K562 (cell line): ENCODE results near the gene SLX4IP. TPM values are rescaled to one million over a fixed set of nuclear protein-coding genes. Genes with fewer than 3 reads are reported as not detected.

Experiments used
- ATAC-seq: fragments of 200-7000 bp; cut with Tn5 transposase; 3 replicates; pipeline ENCODE4 v1.9.1; 2020; ENCODE audit warnings: moderate library complexity
- BruUV-seq: library from RNA; stranded (reverse); fragments of 400-500 nt; replicated peaks from 2 replicates; lab custom pipeline; 2021; lab: Mats Ljungman, UMichigan
- CTCF ChIA-PET: fragments of 300-600 bp; formaldehyde crosslinking; extraction: SDS; loops from one replicate; lab custom pipeline; 2021; ENCODE audit warnings: low intra/inter-chr PET ratio; lab: Yijun Ruan, JAX
- POLR2A ChIA-PET: fragments of 300-600, 350-650 bp; sonication (Branson Sonifier 250); formaldehyde crosslinking; extraction: SDS; loops from one replicate; lab custom pipeline; 2021; ENCODE audit warnings: antibody characterized with exemption, inconsistent platforms; lab: Yijun Ruan, JAX
- DNase-seq, 4 experiments: peaks; one replicate each; pipeline versions ENCODE4 v3.0.0 to v3.0.0-alpha.2; 2011 to 2018; ENCODE audit warnings: low spot score in 3 of 4, mixed read lengths in 3 of 4; ENCODE audit errors: extremely low read depth in 1 of 4
- FAIRE-seq: peaks from 2 replicates; lab custom pipeline; 2011; peaks lifted over from hg19 to GRCh38; lab: Jason Lieb, UNC
- H2AFZ ChIP-seq: 2 replicates; pipeline ENCODE4 v1.6.0; 2011; ENCODE audit warnings: low read depth, low read length, control low read depth, inconsistent platforms
- H3K27ac ChIP-seq: fragments of 200-600 bp; 3 replicates; pipeline ENCODE4 v1.8.0; 2011; ENCODE audit warnings: low read depth, mild to moderate bottlenecking, control low read depth, inconsistent platforms, low read length, moderate library complexity, mixed read lengths; ENCODE audit errors: extremely low read depth
- H3K27me3 ChIP-seq, 2 experiments: fragments of 300-600 bp in 1 of 2; 2 replicates in 1 of 2; 3 replicates in 1 of 2; pipeline versions ENCODE4 v1.6.0 to v1.8.0; 2011; ENCODE audit warnings: inconsistent platforms in 2 of 2, low read length in 2 of 2, mild to moderate bottlenecking in 1 of 2, mixed read lengths in 1 of 2, moderate library complexity in 1 of 2; ENCODE audit not compliant: control insufficient read depth in 2 of 2, insufficient read depth in 2 of 2
- H3K36me3 ChIP-seq: fragments of 300-600 bp; 3 replicates; pipeline ENCODE4 v1.8.0; 2011; ENCODE audit warnings: mild to moderate bottlenecking, low read length, inconsistent platforms; ENCODE audit not compliant: control insufficient read depth, insufficient read depth
- H3K4me1 ChIP-seq, 2 experiments: fragments of 200-600 bp in 1 of 2; replicated peaks in 1 of 2; 2 replicates in 1 of 2; 3 replicates in 1 of 2; pipeline versions ENCODE4 v1.5.1 to v1.8.0; 2011; ENCODE audit warnings: inconsistent platforms in 2 of 2, low read length in 2 of 2, mild to moderate bottlenecking in 1 of 2, mixed read lengths in 1 of 2, moderate library complexity in 1 of 2; ENCODE audit not compliant: control insufficient read depth in 2 of 2, insufficient read depth in 2 of 2
- H3K4me2 ChIP-seq: 2 replicates; pipeline ENCODE4 v1.6.1; 2011; ENCODE audit warnings: low read length, control low read depth, inconsistent platforms, mixed read lengths; ENCODE audit not compliant: insufficient read depth
- H3K4me3 ChIP-seq: fragments of 200-600 bp; sonication (generic), shearing (Covaris generic); 2 replicates; pipeline ENCODE4 v1.5.1; 2016; ENCODE audit warnings: control low read depth, inconsistent platforms
- H3K79me2 ChIP-seq: fragments of 200-600 bp; 3 replicates; pipeline ENCODE4 v1.8.0; 2011; ENCODE audit warnings: low read length, inconsistent platforms; ENCODE audit not compliant: control insufficient read depth, insufficient read depth
- H3K9ac ChIP-seq, 2 experiments: 2 replicates each; pipeline versions ENCODE4 v1.6.0 to v1.6.1; 2011; ENCODE audit warnings: low read depth in 2 of 2, low read length in 2 of 2, control low read depth in 1 of 2, inconsistent platforms in 1 of 2, mild to moderate bottlenecking in 1 of 2, mixed read lengths in 1 of 2; ENCODE audit not compliant: insufficient read depth in 1 of 2
- H3K9me1 ChIP-seq: one replicate; pipeline ENCODE4 v1.6.0; 2011; ENCODE audit warnings: inconsistent platforms, mild to moderate bottlenecking, low read length, moderate library complexity; ENCODE audit not compliant: control insufficient read depth, insufficient read depth
- H3K9me3 ChIP-seq: replicated peaks from 2 replicates; pipeline ENCODE4 v1.5.1; 2011; ENCODE audit warnings: low read depth, low read length, inconsistent platforms; ENCODE audit not compliant: control insufficient read depth, insufficient read depth
- H4K20me1 ChIP-seq: replicated peaks from 2 replicates; pipeline ENCODE4 v1.6.1; 2011; ENCODE audit warnings: low read length, inconsistent platforms, mixed read lengths; ENCODE audit not compliant: control insufficient read depth, insufficient read depth
- ESRRB ChIP-seq: fragments of 250-450 bp; sonication (Bioruptor Pico); IDR thresholded peaks from 2 replicates; pipeline ENCODE4 v1.5.0; 2020; ENCODE audit warnings: mild to moderate bottlenecking, moderate library complexity, borderline replicate concordance
- ID3 ChIP-seq, 2 experiments: fragments of 250-450 bp in 1 of 2; fragments of 450-650 bp in 1 of 2; sonication (Bioruptor Pico) in 1 of 2; IDR thresholded peaks; 2 replicates each; pipeline versions ENCODE4 v1.6.1 to v1.8.0; 2016 to 2021; ENCODE audit warnings: mild to moderate bottlenecking in 2 of 2, moderate library complexity in 2 of 2, missing compliant biosample characterization in 1 of 2, missing genetic modification characterization in 1 of 2
- MLLT1 ChIP-seq, 2 experiments: fragments of 450-650 bp; IDR thresholded peaks; 2 replicates each; pipeline ENCODE4 v1.6.1; 2016
- NCOA1 ChIP-seq: fragments of 450-650 bp; IDR thresholded peaks from 2 replicates; pipeline ENCODE4 v1.6.1; 2016; ENCODE audit warnings: low read depth
- NR0B1 ChIP-seq: fragments of 450-650 bp; IDR thresholded peaks from one replicate; pipeline ENCODE4 v1.6.1; 2018; ENCODE audit warnings: mild to moderate bottlenecking, moderate library complexity; ENCODE audit not compliant: partially characterized antibody
- POLR3A ChIP-seq: IDR thresholded peaks from 2 replicates; pipeline ENCODE4 v1.6.1; 2011; ENCODE audit warnings: borderline replicate concordance, mild to moderate bottlenecking, moderate library complexity; ENCODE audit not compliant: insufficient read length, insufficient read depth; ENCODE audit errors: extremely low read depth
- RFX5 ChIP-seq: IDR thresholded peaks from 2 replicates; pipeline ENCODE4 v1.6.1; 2011; ENCODE audit warnings: low read depth, mild to moderate bottlenecking, improper control_type of control experiment, low read length
- THAP12 ChIP-seq: fragments of 250-450 bp; sonication (Bioruptor Pico); IDR thresholded peaks from 2 replicates; pipeline ENCODE4 v1.9.0; 2021; ENCODE audit warnings: mild to moderate bottlenecking, inconsistent platforms
- ZZZ3 ChIP-seq: fragments of 450-650 bp; IDR thresholded peaks from 2 replicates; pipeline ENCODE4 v1.6.1; 2016; ENCODE audit warnings: antibody characterized with exemption, mild to moderate bottlenecking, moderate library complexity
- WGBS: fragments of 100-300 bp; shearing (Covaris generic); methylation state at CpG from one replicate; pipeline ENCODE4 v1.1.6; 2016; ENCODE audit warnings: low coverage, mixed read lengths; ENCODE audit not compliant: insufficient coverage; ENCODE audit errors: missing lambda C conversion rate; 5-methylcytosine and 5-hydroxymethylcytosine counted together
- in situ Hi-C: fragments of 300-500 bp; cut with MboI; formaldehyde crosslinking; loops from 4 replicates; pipeline ENCODE4 v1.15.0; 2018; ENCODE audit warnings: inconsistent platforms, mixed read lengths
- intact Hi-C: fragments of 100-400 bp; cut with micrococcal nuclease; formaldehyde crosslinking; loops from 2 replicates; pipeline ENCODE4 v1.14.2; 2022
- polyA plus RNA-seq, 8 experiments: library from polyadenylated mRNA; depleted of rRNA in 4 of 8; stranded (reverse) in 5 of 8; unstranded in 3 of 8; fragments of >200 nt; fragmentation: Nextera tagmentation in 2 of 8; fragmentation: Illumina TruSeq in 1 of 8; extraction: Ambion mirVana in 2 of 8; extraction: Trizol in 1 of 8; gene quantifications; 2 replicates each; pipeline versions ENCODE4 v1.2.1 to v1.2.3, GENCODE V29; 2011 to 2014; ENCODE audit warnings: inconsistent platforms in 1 of 8, missing spikeins in 1 of 8
- total RNA-seq, 7 experiments: library from RNA; depleted of rRNA in 6 of 7; stranded (reverse); fragments of >200 nt in 6 of 7; fragmentation: Illumina TruSeq in 2 of 7; extraction: Trizol in 2 of 7; gene quantifications; 2 replicates each; pipeline versions ENCODE4 v1.2.1 to v1.2.3, GENCODE V29; 2011 to 2021; ENCODE audit warnings: low replicate concordance in 1 of 7

SLX4IP gene
- total and polyA plus RNA-seq, 9 of the 15 experiments (the other 6 are each of a cell fraction or from before 2014, with no cell fraction given) = 1.5 to 5.9 (median 3.5) TPM

- no peaks in the 10 kb centered on the region; a peak in 2 of 5 replicates for H3K4me1 ChIP-seq
- ATAC-seq = no peak
- no peaks in the 10 kb centered on the region for H3K79me2 ChIP-seq
Measured at GRCh38 chr20:10521836-10522235, 86.7 kb downstream of the SLX4IP start.

More at GRCh38 chr20:10521836-10522235, 86.7 kb downstream of the SLX4IP start:
- FAIRE-seq = no peak
- WGBS = 25% methylated on average over 1 of the region's 1 CpG
- CTCF ChIA-PET = no interaction called here
- Histone ChIP-seq H3K9ac (no peak overlapping the region), H2AFZ (no peak overlapping the region), H4K20me1 (no peaks in the 10 kb centered on the region), H3K4me3 (no peak overlapping the region), H3K4me2 (no peak overlapping the region), H3K36me3 (no peaks in the 10 kb centered on the region), H3K9me1 (no peaks in the 10 kb centered on the region), H3K9me3 (no peaks in the 10 kb centered on the region), H3K27ac (no peak overlapping the region), H3K27me3 (no peaks in the 10 kb centered on the region)
- no peak for DNase-seq
- intact Hi-C loops (no loop called here), in situ Hi-C loops (no loop called here)
- TF ChIP-seq NR0B1 (no peak), THAP12 (CRISPR knock-in tag) (no peak), ID3 (CRISPR knock-in tag; IDR thresholded peaks at IDR 0.05) (no peak), ID3 (tag; IDR thresholded peaks at IDR 0.05) (no peak), ESRRB (CRISPR knock-in tag) (no peak), MLLT1 (IDR thresholded peaks at IDR 0.05) (no peak), POLR3A (no peak), NCOA1 (no peak), ZZZ3 (no peak), RFX5 (no peak)
- POLR2A ChIA-PET = no interaction called here
- no TSS peak for BruUV-seq
